GM23338 (cell line): ENCODE measurements around the gene SH3RF3. TPM values are rescaled to one million over a fixed set of nuclear protein-coding genes. Genes with fewer than 3 reads are reported as not detected.

Source experiments
- CREB1 ChIP-seq: fragments of 250-450 bp; sonication (Bioruptor Pico); IDR thresholded peaks from 2 replicates; pipeline ENCODE4 v1.5.0; 2020; ENCODE audit warnings: low read depth, mild to moderate bottlenecking, moderate library complexity
- EZH2phosphoT487 ChIP-seq: fragments of 200-600 bp; sonication (generic); IDR thresholded peaks from one replicate; pipeline ENCODE4 v1.8.1; 2018; ENCODE audit warnings: antibody characterized with exemption; ENCODE audit not compliant: unreplicated experiment
- NANOG ChIP-seq: IDR thresholded peaks from 2 replicates; pipeline ENCODE4 v1.6.1; 2016; ENCODE audit warnings: antibody characterized with exemption, borderline replicate concordance
- ZNF114 ChIP-seq: fragments of 250-450 bp; sonication (Bioruptor Pico); IDR thresholded peaks from 2 replicates; pipeline ENCODE4 v1.5.0; 2020; ENCODE audit warnings: mild to moderate bottlenecking, moderate library complexity
- polyA plus RNA-seq: library from polyadenylated mRNA; unstranded; fragments of >200 nt; fragmentation: Nextera tagmentation; extraction: Ambion mirVana; gene quantifications from 2 replicates; pipeline ENCODE4 v1.2.1, GENCODE V29; 2016
- total RNA-seq: library from RNA; depleted of rRNA; stranded (reverse); fragments of >200 nt; shearing (Covaris generic); gene quantifications from 2 replicates; pipeline ENCODE4 v1.2.3, GENCODE V29; 2014
- TF ChIP-seq, protein P1 (sequence below): fragments of 250-450 bp; sonication (Bioruptor Pico); IDR thresholded peaks from 2 replicates; pipeline ENCODE4 v1.5.0; 2020; ENCODE audit warnings: mild to moderate bottlenecking, moderate library complexity
- TF ChIP-seq, protein P2 (sequence below), 2 experiments: fragments of 200-600 bp in 1 of 2; sonication (generic) in 1 of 2; conservative IDR thresholded peaks; 2 replicates each; pipeline versions ENCODE4 v1.5.1 to v1.6.1; 2016 to 2017; ENCODE audit warnings: antibody characterized with exemption in 2 of 2, low read depth in 2 of 2, mild to moderate bottlenecking in 2 of 2, moderate library complexity in 1 of 2

SH3RF3 gene
- total and polyA plus RNA-seq, 2 experiments from 2014 or later: 0.11 to 0.63 TPM

DNA sequence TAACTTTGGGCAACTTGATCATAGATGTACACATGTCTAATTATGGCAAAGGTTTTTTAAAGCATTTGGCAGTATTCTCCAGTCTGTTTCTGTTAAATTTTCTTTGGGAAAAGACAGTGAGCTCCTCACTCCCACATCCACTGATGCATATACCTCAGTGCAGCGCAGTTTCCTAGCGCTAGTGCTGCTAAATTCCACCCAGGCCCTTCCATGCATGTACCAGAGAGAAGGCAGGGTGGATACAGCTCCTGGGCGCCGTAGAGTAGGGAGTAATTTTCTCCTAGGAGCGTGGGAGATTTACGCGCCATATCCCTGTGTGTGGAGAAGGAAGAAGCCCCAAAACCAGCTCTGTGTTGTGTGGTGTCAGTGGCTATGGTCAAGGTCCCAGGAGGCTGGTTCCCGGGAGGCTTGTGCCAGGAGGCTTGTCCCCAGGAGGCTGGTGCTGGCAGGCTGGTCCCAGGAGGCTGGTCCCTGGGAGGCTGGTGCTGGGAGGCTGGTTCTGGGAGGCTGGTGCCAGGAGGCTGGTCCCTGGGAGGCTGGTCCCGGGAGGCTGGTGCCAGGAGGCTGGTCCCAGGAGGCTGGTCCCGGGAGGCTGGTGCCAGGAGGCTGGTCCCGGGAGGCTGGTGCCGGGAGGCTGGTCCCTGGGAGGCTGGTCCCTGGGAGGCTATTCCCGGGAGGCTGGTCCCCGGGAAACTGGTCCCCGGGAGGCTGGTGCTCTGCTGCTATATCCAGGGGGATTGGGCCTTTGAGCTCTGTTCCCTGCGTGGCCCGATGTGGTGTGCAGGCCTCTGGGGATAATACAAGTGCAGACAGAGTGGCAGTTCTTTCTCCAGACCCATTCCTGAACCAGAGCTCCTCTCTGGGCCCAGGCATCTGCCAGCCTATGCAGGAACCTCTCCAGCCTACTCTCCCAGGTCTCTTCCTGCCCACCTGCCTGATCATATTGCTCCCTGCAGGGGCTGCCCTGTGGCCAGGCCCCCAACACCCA lies 323.6 kb downstream of the SH3RF3 start (continued):
- TF ChIP-seq, protein P1, sequence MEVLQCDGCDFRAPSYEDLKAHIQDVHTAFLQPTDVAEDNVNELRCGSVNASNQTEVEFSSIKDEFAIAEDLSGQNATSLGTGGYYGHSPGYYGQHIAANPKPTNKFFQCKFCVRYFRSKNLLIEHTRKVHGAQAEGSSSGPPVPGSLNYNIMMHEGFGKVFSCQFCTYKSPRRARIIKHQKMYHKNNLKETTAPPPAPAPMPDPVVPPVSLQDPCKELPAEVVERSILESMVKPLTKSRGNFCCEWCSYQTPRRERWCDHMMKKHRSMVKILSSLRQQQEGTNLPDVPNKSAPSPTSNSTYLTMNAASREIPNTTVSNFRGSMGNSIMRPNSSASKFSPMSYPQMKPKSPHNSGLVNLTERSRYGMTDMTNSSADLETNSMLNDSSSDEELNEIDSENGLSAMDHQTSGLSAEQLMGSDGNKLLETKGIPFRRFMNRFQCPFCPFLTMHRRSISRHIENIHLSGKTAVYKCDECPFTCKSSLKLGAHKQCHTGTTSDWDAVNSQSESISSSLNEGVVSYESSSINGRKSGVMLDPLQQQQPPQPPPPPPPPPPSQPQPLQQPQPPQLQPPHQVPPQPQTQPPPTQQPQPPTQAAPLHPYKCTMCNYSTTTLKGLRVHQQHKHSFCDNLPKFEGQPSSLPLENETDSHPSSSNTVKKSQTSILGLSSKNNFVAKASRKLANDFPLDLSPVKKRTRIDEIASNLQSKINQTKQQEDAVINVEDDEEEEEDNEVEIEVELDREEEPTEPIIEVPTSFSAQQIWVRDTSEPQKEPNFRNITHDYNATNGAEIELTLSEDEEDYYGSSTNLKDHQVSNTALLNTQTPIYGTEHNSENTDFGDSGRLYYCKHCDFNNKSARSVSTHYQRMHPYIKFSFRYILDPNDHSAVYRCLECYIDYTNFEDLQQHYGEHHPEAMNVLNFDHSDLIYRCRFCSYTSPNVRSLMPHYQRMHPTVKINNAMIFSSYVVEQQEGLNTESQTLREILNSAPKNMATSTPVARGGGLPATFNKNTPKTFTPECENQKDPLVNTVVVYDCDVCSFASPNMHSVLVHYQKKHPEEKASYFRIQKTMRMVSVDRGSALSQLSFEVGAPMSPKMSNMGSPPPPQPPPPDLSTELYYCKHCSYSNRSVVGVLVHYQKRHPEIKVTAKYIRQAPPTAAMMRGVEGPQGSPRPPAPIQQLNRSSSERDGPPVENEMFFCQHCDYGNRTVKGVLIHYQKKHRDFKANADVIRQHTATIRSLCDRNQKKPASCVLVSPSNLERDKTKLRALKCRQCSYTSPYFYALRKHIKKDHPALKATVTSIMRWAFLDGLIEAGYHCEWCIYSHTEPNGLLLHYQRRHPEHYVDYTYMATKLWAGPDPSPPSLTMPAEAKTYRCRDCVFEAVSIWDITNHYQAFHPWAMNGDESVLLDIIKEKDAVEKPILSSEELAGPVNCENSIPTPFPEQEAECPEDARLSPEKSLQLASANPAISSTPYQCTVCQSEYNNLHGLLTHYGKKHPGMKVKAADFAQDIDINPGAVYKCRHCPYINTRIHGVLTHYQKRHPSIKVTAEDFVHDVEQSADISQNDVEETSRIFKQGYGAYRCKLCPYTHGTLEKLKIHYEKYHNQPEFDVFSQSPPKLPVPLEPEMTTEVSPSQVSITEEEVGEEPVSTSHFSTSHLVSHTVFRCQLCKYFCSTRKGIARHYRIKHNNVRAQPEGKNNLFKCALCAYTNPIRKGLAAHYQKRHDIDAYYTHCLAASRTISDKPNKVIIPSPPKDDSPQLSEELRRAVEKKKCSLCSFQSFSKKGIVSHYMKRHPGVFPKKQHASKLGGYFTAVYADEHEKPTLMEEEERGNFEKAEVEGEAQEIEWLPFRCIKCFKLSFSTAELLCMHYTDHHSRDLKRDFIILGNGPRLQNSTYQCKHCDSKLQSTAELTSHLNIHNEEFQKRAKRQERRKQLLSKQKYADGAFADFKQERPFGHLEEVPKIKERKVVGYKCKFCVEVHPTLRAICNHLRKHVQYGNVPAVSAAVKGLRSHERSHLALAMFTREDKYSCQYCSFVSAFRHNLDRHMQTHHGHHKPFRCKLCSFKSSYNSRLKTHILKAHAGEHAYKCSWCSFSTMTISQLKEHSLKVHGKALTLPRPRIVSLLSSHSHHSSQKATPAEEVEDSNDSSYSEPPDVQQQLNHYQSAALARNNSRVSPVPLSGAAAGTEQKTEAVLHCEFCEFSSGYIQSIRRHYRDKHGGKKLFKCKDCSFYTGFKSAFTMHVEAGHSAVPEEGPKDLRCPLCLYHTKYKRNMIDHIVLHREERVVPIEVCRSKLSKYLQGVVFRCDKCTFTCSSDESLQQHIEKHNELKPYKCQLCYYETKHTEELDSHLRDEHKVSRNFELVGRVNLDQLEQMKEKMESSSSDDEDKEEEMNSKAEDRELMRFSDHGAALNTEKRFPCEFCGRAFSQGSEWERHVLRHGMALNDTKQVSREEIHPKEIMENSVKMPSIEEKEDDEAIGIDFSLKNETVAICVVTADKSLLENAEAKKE (CRISPR knock-in tag): no peak
- TF ChIP-seq EZH2phosphoT487 (no peak), ZNF114 (CRISPR knock-in tag) (no peak), NANOG (no peak), CREB1 (CRISPR knock-in tag) (no peak)
- TF ChIP-seq, protein P2, sequence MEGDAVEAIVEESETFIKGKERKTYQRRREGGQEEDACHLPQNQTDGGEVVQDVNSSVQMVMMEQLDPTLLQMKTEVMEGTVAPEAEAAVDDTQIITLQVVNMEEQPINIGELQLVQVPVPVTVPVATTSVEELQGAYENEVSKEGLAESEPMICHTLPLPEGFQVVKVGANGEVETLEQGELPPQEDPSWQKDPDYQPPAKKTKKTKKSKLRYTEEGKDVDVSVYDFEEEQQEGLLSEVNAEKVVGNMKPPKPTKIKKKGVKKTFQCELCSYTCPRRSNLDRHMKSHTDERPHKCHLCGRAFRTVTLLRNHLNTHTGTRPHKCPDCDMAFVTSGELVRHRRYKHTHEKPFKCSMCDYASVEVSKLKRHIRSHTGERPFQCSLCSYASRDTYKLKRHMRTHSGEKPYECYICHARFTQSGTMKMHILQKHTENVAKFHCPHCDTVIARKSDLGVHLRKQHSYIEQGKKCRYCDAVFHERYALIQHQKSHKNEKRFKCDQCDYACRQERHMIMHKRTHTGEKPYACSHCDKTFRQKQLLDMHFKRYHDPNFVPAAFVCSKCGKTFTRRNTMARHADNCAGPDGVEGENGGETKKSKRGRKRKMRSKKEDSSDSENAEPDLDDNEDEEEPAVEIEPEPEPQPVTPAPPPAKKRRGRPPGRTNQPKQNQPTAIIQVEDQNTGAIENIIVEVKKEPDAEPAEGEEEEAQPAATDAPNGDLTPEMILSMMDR (conservative IDR thresholded peaks at IDR 0.05; ENCODE audit: low read depth in 2 of 2): no peak
